ENCODE measurements around the gene SELENOO. TPM values are rescaled to one million over a fixed set of nuclear protein-coding genes. Genes with fewer than 3 reads are reported as not detected.

Gene SELENOO
- total RNA-seq, 1 donor from 2014 or later = 7.8 TPM

DNA sequence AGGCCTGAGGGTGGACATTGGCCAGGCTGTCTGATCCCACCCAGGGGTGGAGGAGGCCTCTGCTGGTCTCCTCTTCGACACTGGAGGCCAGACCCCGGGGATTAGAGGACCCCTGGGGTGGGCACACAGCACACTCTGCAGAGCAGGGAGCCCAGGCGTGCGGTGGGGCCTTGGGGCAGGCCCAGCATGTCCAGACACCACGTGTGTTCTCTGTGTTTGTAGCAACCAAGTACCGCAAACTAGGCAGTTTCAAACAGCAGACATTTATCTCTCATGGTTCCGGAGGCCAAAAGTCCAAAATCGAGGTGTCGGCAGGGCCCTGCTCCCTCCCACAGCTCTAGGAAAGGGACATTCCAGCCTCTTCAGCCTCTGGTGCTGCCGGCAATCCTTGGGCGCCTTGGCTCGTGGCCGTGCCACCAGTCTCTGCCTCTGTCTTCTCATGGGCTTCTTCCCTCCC lies 28.8 kb upstream of the SELENOO start:
- no peak for DNase-seq

DNA sequence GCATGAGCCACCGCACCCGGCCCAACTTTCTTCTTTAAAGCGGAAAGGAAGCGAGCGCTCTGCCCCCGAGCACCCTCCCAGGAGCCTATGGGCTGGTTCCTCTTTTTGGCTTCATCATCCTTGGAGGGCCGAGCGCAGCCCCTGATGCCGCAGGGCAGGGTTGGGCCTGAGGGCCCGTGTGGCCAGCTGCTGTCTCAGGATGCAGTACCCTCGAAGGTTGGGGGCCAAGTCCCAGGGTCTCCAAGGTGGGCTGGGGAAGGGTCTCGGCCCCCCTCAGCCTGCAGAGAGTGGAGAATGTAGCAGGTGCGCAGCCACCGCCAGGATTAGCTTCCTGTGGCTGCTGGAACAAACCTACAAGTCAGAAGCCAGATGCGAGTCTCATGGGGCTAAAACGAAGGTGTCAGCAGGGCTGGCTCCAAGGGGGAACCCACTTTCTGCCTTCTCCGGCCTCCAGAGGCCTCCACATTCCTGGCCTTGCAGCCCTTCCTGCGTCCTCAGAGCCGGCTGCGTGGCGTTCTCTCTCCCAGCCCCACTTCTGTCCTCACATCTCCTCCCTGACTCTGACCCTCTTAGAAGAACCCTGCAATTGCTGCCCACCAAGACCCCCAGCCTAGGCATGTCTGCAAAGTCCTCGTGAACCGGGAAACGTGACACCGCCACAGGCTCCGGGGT lies 27.4 kb upstream of the SELENOO start:
- DNase-seq = no peak

DNA sequence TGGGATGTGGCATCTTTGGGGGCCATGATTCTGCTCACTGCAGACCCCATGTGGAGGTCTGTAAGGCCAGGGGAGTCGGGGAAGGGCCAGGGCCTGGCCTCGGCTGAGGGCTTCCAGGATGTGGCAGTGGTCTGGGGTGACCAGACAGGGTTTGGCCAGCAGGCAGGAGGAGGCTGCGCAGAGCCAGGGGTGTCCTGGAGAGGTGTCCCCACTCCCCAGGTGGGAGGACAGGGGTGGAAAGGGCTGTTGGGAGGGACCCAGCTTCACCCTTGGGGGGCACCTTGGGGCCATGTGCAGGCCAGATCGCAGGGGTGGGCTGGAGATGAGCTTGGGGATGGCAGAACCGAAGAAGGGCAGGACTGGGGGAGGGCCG lies 26.8 kb upstream of the SELENOO start:
- DNase-seq = no peak

DNA sequence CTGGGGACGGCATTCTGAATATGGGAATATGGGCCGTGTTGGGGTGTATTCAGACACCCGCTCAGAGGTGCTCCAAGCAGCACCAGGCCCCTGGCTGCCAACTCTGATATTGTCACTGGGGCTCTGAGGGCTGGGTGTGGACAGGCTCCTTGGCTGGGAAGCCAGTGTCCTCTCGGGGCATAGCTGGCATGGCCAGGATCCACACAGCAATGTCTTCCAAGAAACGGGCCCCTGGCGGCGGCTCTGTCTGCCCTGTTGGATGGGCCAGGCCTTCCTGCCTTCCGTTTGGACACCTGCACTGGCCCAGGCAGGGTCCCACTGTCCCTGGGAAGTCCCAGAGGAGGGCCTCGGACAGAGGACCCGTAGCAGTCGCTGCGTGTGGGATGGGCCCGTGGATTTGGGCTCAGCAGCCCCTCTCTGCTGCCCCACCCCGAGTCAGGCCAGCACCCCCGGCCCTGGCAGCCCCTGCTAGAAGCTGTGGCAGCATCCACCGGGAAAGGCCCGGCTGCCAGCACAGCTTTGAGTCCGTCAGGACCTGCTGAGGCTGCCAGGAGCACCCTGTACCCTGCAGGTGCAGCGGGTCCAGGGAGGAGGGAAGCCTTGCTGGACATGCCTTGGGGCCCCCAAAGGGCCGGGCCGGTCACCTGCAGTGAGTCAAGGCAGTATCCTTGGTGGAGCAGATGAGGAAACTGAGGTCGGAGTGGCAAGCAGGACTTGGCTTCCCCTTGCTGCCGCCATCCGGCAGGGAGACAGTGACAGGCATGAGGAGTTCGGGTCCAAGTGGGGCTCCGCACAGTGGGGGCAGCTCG lies 26.2 kb upstream of the SELENOO start:
- no peak for DNase-seq

DNA sequence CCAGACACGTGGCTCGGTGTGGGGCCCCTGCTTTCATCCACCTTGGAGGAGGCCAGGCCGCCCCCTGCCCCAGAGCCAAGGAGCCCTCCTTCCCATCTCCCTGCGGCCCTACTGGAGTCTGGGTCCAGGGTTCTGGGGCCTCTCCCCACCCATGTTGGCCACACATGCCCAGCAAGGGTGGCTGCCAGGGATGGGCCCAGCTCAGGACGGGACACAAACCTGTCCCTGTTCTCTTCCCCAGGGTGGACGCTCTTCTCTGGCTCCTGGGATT lies 25.7 kb upstream of the SELENOO start:
- no peak for DNase-seq

- no peak for DNase-seq
Observed at GRCh38 chr22:50175921-50176849, 24.6 kb upstream of the SELENOO start.

DNA sequence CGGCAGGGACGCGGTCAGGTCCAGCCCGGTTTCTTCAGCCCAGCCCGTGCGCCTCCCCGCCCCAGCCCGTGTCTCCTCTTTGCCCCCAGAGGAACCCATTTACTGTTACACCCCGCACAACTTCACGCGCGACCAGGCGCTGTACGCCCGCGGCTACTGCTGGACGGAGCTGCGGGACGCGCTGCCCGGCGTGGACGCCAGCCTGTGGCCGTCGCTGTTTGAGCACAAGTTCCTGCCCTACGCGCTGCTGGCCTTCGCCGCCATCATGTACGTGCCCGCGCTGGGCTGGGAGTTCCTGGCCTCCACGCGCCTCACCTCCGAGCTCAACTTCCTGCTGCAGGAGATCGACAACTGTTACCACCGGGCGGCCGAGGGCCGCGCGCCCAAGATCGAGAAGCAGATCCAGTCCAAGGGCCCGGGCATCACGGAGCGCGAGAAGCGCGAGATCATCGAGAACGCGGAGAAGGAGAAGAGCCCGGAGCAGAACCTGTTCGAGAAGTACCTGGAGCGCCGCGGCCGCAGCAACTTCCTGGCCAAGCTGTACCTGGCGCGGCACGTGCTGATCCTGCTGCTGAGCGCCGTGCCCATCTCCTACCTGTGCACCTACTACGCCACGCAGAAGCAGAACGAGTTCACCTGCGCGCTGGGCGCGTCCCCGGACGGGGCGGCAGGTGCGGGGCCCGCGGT lies 23.8 kb upstream of the SELENOO start:
- DNase-seq = no peak

DNA sequence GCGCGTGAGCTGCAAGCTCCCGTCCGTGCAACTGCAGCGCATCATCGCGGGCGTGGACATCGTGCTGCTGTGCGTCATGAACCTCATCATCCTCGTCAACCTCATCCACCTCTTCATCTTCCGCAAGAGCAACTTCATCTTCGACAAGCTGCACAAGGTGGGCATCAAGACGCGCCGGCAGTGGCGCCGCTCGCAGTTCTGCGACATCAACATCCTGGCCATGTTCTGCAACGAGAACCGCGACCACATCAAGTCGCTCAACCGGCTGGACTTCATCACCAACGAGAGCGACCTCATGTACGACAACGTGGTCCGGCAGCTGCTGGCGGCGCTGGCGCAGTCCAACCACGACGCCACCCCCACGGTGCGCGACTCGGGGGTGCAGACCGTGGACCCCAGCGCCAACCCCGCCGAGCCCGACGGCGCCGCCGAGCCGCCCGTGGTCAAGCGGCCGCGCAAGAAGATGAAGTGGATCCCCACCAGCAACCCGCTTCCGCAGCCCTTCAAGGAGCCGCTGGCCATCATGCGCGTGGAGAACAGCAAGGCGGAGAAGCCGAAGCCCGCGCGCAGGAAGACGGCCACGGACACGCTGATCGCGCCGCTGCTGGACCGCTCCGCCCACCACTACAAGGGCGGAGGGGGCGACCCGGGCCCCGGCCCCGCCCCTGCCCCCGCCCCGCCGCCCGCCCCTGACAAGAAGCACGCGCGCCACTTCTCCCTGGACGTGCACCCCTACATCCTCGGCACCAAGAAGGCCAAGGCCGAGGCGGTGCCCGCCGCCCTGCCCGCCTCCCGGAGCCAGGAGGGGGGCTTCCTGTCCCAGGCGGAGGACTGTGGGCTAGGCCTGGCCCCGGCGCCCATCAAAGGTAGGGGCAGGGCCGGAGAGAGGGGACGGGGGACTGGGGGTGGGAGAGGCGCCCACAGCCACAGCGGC lies 23.0 kb upstream of the SELENOO start:
- no peak for DNase-seq

- DNase-seq = no peak
Observed at GRCh38 chr22:50178471-50178864, 22.3 kb upstream of the SELENOO start.

DNA sequence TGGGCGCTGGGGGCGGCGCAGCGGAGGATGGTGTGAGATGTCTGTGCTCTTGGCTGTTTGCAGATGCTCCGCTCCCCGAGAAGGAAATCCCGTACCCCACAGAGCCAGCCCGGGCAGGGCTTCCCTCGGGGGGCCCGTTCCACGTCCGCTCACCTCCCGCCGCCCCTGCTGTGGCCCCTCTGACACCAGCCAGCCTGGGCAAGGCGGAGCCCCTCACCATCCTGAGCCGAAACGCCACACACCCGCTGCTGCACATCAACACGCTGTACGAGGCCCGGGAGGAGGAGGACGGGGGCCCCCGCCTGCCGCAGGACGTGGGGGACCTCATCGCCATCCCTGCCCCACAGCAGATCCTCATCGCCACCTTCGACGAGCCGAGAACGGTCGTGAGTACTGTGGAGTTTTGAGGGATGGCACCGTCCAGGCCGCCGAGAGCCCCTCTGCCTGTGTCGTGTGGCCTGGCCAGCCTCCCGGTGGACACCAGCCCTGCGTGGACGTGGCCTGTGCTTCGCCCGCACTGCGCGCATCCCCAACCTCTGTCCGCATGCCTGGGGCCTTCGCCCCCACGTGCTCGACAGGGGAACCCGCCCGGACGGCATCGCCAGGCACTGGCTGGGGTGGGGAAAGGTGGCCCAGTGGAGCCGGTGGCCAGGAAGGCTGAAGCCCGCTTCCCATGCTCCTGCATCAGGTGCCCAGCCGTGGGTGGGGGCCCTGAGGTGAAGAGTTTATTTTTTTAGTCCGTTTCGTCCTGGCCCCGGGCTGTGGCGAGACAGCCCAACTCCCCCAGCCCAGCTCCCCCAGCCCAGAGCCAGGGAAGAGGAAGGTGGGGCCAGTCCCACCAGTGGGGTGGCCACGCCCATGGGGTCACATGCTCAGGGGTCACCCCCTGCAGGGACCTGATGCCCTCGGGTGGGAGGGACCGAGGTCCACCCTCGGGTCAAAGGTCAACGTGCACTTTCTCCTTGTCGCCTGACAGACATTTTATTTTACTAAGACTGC lies 21.6 kb upstream of the SELENOO start:
- DNase-seq = no peak

DNA sequence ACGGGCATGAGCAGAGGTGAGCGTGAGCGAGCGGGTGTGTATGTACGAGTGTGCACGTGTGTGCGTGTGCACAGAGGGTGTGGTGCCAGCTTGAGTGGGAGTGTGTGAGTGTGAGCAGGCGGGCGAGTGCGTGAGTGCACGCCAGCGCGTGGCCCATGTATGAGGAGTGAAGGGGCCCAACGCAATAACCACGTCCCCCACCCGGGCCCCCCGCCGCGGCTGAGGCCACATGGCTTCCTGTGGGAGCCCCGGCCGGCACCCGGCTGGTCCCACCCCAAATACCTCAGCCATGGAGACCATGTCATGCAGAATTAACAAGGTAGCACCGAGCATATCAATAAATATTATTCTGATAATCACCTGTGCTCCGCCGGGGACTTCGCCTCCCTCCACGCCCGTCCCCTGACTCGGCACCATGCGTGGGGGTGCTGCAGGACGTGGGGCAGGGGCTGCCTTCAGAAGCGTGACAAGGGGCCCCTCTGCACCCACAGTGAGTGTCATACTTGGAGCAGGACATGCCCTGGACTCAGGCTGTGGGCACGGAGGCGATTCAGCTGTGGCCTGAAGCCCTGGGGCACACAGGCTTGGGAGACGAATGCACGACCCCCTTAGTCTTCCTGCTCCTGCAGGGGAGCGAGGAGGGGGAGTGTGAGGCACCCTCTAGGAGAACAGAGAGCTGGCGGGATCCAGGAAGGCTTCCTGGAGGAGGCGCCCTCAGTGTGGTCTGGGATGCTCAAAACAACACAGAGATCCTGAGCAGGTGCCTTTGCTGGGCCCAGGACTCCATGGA lies 20.7 kb upstream of the SELENOO start:
- no peak for DNase-seq

GRCh38 chr22:50180727-50181521 lies 19.9 kb upstream of the SELENOO start:
- no peak for DNase-seq

DNA sequence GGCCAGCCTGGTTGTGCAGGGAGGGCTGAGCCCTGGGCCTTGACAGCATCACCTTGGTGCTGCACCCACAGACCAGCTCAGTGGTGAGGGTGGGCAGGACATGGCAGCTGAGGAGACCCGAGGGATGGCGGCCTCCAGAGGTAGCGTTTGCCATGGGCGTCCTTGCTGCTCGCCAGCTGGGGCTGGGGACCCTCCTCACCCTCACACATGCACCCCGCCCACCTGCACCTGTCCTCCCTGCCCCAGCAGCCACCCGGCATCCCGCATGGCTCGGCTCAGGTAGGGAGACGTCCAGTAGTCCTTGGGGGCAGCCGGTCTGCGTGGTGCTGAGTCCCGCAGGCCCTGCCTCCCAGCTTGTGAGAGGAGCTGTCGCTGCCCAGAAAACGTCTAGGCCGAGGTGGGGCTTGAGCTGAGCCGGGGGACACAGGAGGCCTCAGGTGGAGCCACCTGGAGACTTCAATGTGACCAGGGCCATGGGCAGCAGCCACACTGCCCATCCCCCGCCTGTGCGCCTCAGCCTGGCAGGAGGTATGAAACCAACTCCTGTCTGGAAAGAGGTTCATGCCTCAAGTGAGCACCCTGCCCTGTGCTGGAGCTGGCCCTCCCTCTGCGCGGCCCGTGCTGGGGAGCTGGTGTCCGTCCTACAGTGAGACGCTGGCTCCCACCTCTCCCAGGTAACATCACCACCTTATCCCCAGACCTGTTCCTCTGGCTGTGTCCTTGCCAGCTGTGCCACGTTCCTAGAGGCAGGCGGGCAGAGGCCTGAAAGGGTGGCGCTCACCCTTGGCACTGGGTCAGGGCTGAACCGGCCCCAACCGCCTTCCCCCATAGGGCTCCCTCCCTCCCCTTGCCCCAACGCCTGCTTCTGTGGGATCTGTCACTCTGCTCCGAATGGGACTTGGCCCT lies 18.4 kb upstream of the SELENOO start:
- DNase-seq = no peak

- no peak for DNase-seq
Observed at GRCh38 chr22:50183141-50183971, 17.5 kb upstream of the SELENOO start.

DNA sequence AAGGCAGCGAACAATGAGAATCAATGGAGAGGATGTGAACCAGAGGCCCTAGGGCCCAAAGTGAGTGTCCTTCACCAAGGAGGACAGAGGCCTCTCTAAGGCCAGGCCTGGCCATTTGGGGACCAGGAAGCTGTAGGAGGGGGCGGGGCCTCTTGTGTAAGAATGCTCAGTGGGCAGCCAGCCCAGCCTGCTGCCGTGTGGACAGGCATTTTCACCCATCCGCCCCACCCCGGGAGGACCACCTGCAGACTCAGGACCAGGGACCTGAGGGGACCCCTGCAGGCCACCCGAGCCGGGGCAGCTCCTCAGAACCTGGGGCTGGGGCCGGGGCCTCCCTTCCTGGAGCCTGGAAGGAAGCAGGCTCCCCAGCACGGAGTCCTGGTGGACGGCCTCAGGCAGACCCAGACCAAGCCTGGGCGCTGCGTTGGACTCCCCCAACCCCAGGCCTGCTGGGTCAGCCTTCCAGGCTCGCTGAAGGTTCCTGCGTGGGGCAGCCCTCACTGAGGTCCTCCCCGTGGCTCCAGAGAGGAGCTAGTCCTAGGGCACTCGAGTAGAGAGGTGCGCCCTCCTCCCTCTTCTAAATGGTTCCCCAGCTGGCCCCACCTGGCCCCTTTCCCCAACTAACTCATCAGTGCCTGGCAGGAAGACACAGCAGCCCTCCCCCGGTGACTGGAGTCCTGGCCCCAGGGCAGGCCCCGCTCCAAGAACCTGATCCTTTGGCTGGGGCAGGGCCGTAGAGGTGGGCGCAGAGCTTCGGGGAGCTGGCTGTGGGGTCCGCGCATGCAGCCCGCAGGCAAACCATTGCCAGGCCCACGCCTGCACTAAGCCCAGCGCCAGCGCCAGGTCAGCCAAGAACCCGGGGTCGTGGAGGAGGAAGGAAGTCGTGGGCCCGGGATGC lies 16.6 kb upstream of the SELENOO start:
- DNase-seq = no peak

All from occipital lobe (tissue), 2 donors.